GM23338 (cell line): ENCODE results near the gene ECHDC1.

Experiments used
- CREB1 ChIP-seq: fragments of 250-450 bp; sonication (Bioruptor Pico); IDR thresholded peaks from 2 replicates; pipeline ENCODE4 v1.5.0; 2020; ENCODE audit warnings: low read depth, mild to moderate bottlenecking, moderate library complexity
- CTCF ChIP-seq, 2 experiments: fragments of 200-600 bp in 1 of 2; sonication (generic) in 1 of 2; conservative IDR thresholded peaks; 2 replicates each; pipeline versions ENCODE4 v1.5.1 to v1.6.1; 2016 to 2017; ENCODE audit warnings: antibody characterized with exemption in 2 of 2, low read depth in 2 of 2, mild to moderate bottlenecking in 2 of 2, moderate library complexity in 1 of 2
- ETS1 ChIP-seq: IDR thresholded peaks from 2 replicates; pipeline ENCODE4 v1.6.1; 2016; ENCODE audit warnings: antibody characterized with exemption
- EZH2 ChIP-seq: fragments of 200-600 bp; sonication (generic); IDR thresholded peaks from one replicate; pipeline ENCODE4 v1.8.0; 2017; ENCODE audit warnings: antibody characterized with exemption, mild to moderate bottlenecking, low read depth; ENCODE audit not compliant: unreplicated experiment
- EZH2phosphoT487 ChIP-seq: fragments of 200-600 bp; sonication (generic); IDR thresholded peaks from one replicate; pipeline ENCODE4 v1.8.1; 2018; ENCODE audit warnings: antibody characterized with exemption; ENCODE audit not compliant: unreplicated experiment
- JUNB ChIP-seq: IDR thresholded peaks from one replicate; pipeline ENCODE4 v1.6.1; 2016; ENCODE audit warnings: antibody characterized with exemption; ENCODE audit not compliant: unreplicated experiment
- NANOG ChIP-seq: IDR thresholded peaks from 2 replicates; pipeline ENCODE4 v1.6.1; 2016; ENCODE audit warnings: antibody characterized with exemption, borderline replicate concordance
- POLR2AphosphoS5 ChIP-seq: IDR thresholded peaks from 2 replicates; pipeline ENCODE4 v1.6.1; 2016; ENCODE audit warnings: antibody characterized with exemption, low read depth
- REST ChIP-seq: IDR thresholded peaks from one replicate; pipeline ENCODE4 v1.6.1; 2018; ENCODE audit warnings: antibody characterized with exemption; ENCODE audit not compliant: unreplicated experiment
- STAT1 ChIP-seq: IDR thresholded peaks from one replicate; pipeline ENCODE4 v1.6.1; 2016; ENCODE audit warnings: antibody characterized with exemption; ENCODE audit not compliant: unreplicated experiment
- ZNF114 ChIP-seq: fragments of 250-450 bp; sonication (Bioruptor Pico); IDR thresholded peaks from 2 replicates; pipeline ENCODE4 v1.5.0; 2020; ENCODE audit warnings: mild to moderate bottlenecking, moderate library complexity
- ZNF331 ChIP-seq: fragments of 250-450 bp; sonication (Bioruptor Pico); IDR thresholded peaks from 2 replicates; pipeline ENCODE4 v1.5.0; 2020; ENCODE audit warnings: low read depth, mild to moderate bottlenecking, moderate library complexity
- ZNF462 ChIP-seq: fragments of 250-450 bp; sonication (Bioruptor Pico); IDR thresholded peaks from 2 replicates; pipeline ENCODE4 v1.5.0; 2020; ENCODE audit warnings: mild to moderate bottlenecking, moderate library complexity

GRCh38 chr6:127352524-127352923, 9.1 kb upstream of the ECHDC1 start:
- TF ChIP-seq CTCF (conservative IDR thresholded peaks at IDR 0.05; ENCODE audit: low read depth in 2 of 2) (no peak), REST (no peak), EZH2phosphoT487 (no peak), POLR2AphosphoS5 (no peak), EZH2 (no peak), ETS1 (no peak), CREB1 (CRISPR knock-in tag) (no peak), JUNB (no peak), ZNF331 (no peak), STAT1 (no peak), ZNF114 (CRISPR knock-in tag) (no peak), NANOG (no peak), ZNF462 (CRISPR knock-in tag) (no peak)
